GM19328 (cell line): ENCODE data around the gene MAGEB17.

Experiments used
- ATAC-seq: cut with Tn5 transposase; IDR thresholded peaks from one replicate; pipeline ENCODE4 v1.9.1; 2021; ENCODE audit warnings: mild to moderate bottlenecking, moderate library complexity; ENCODE audit not compliant: unreplicated experiment

The MAGEB17 gene

GRCh38 chrX:16208601-16209000 is 41.3 kb downstream of the MAGEB17 start:
- no peak for ATAC-seq

GRCh38 chrX:16210061-16210460 is 42.8 kb downstream of the MAGEB17 start:
- no peak for ATAC-seq

GRCh38 chrX:16212024-16212423 is 44.7 kb downstream of the MAGEB17 start:
- no peak for ATAC-seq

GRCh38 chrX:16212436-16212835 is 45.2 kb downstream of the MAGEB17 start:
- no peak for ATAC-seq

- ATAC-seq: no peak
These were observed 46.7 kb downstream of the MAGEB17 start for GRCh38 chrX:16213961-16214360.

GRCh38 chrX:16215660-16216059 is 48.4 kb downstream of the MAGEB17 start:
- ATAC-seq: no peak
